OCI-LY3 (cell line): Measurements from ENCODE around the gene DIPK2B.

Source experiments
- H2AFZ ChIP-seq: fragments of 200-600, 300-600 bp; shearing (Covaris generic); 2 replicates; pipeline ENCODE4 v1.6.0; 2014; ENCODE audit warnings: antibody characterized with exemption, low read depth, low read length
- H3K27ac ChIP-seq: fragments of 200-600, 300-600 bp; sonication (generic); 2 replicates; pipeline ENCODE4 v1.5.1; 2014; ENCODE audit warnings: mild to moderate bottlenecking, low read length, moderate library complexity, mixed read lengths
- H3K27me3 ChIP-seq: fragments of 200-600, 300-600 bp; sonication (generic); 2 replicates; pipeline ENCODE4 v1.6.1; 2014; ENCODE audit warnings: low read depth, low read length, mixed read lengths
- H3K36me3 ChIP-seq: fragments of 200-600, 300-600 bp; sonication (generic); replicated peaks from 2 replicates; pipeline ENCODE3; 2014; ENCODE audit warnings: low read depth, low read length, mixed read lengths
- H3K4me1 ChIP-seq: fragments of 300-600, 200-600 bp; sonication (generic); 2 replicates; pipeline ENCODE4 v1.6.1; 2014; ENCODE audit warnings: low read length, mixed read lengths
- H3K4me2 ChIP-seq: fragments of 200-600, 300-600 bp; sonication (generic); 2 replicates; pipeline ENCODE4 v1.6.1; 2014; ENCODE audit warnings: low read length, mixed read lengths
- H3K4me3 ChIP-seq: fragments of 300-600, 200-600 bp; sonication (generic); 2 replicates; pipeline ENCODE4 v1.5.1; 2014; ENCODE audit warnings: antibody characterized with exemption, mild to moderate bottlenecking, low read length, moderate library complexity
- H3K79me2 ChIP-seq: fragments of 300-600, 200-600 bp; shearing (Covaris generic); 2 replicates; pipeline ENCODE4 v1.6.1; 2014; ENCODE audit warnings: mild to moderate bottlenecking, low read length, mixed read lengths
- H3K9ac ChIP-seq: fragments of 300-600, 200-600 bp; shearing (Covaris generic); 2 replicates; pipeline ENCODE4 v1.6.0; 2014; ENCODE audit warnings: mild to moderate bottlenecking, low read length, moderate library complexity
- H3K9me3 ChIP-seq: fragments of 200-600, 300-600 bp; shearing (Covaris generic); 2 replicates; pipeline ENCODE4 v1.6.1; 2014; ENCODE audit warnings: low read length, mixed read lengths; ENCODE audit not compliant: insufficient read depth
- H4K20me1 ChIP-seq: fragments of 200-600, 300-600 bp; sonication (generic); 2 replicates; pipeline ENCODE4 v1.6.1; 2016; ENCODE audit warnings: low read length, mixed read lengths; ENCODE audit not compliant: insufficient read depth
- CTCF ChIP-seq: fragments of 200-600, 300-600 bp; sonication (generic); IDR thresholded peaks from 2 replicates; pipeline ENCODE4 v1.5.1; 2014; ENCODE audit warnings: antibody characterized with exemption, low read length, low read depth
- EZH2phosphoT487 ChIP-seq: fragments of 200-600 bp; shearing (Covaris generic); IDR thresholded peaks from 2 replicates; pipeline ENCODE4 v1.6.1; 2018; ENCODE audit warnings: antibody characterized with exemption, mixed run types, low read depth

DIPK2B gene

DNA sequence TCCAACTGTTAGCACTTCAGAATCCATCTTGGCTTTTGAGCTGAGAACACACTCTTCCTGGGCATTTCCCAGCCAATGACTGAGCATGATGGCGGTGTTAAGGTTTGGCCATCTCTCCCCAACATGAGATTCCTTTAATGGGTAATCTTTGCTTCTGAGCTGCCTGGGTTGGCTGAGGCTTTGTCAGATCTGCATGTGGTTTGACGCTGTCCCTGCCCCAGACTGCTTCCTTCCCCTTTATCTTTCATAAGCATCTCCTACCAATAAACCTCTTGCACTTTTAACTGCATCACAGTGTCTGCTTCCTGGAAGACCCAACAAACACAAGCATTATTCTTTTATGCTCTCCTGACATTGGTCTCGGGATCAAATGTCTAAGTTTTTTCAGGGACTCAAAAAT, 31.5 kb upstream of the DIPK2B start:
- no peaks in the 10 kb centered on the region for H3K9me3 ChIP-seq
- no peak overlapping the region for H3K9ac ChIP-seq
- H3K36me3 ChIP-seq: no peaks in the 10 kb centered on the region
- peaks cover 45% of the 10 kb centered on the region for H3K4me1 ChIP-seq
- H3K27ac ChIP-seq: no peak overlapping the region
- H3K27me3 ChIP-seq: no peaks in the 10 kb centered on the region
- H3K79me2 ChIP-seq: no peaks in the 10 kb centered on the region
- H3K4me2 ChIP-seq: peak overlapping the region; percentile 8; the same call in 1 of the 2 replicates
- no peak overlapping the region for H2AFZ ChIP-seq
- no peaks in the 10 kb centered on the region for H4K20me1 ChIP-seq
- no peak overlapping the region for H3K4me3 ChIP-seq
- TF ChIP-seq CTCF (no peak), EZH2phosphoT487 (no peak)

- H3K4me2 ChIP-seq: peak overlapping the region; percentile 54
- peaks cover 47% of the 10 kb centered on the region for H3K4me1 ChIP-seq
- H3K27ac ChIP-seq: peak overlapping the region; percentile 71
- peak overlapping the region; percentile 17; the same call in 1 of the 2 replicates for H3K4me3 ChIP-seq
- H3K79me2 ChIP-seq: no peaks in the 10 kb centered on the region
- no peaks in the 10 kb centered on the region for H3K27me3 ChIP-seq
- no peaks in the 10 kb centered on the region for H3K36me3 ChIP-seq
- TF ChIP-seq EZH2phosphoT487 (no peak), CTCF (no peak)
- no peaks in the 10 kb centered on the region for H4K20me1 ChIP-seq
- peak overlapping the region; percentile 23; the same call in 1 of the 2 replicates for H3K9ac ChIP-seq
- no peak overlapping the region for H2AFZ ChIP-seq
- H3K9me3 ChIP-seq: no peaks in the 10 kb centered on the region
These were observed 29.7 kb upstream of the DIPK2B start for GRCh38 chrX:45230410-45230809.

DNA sequence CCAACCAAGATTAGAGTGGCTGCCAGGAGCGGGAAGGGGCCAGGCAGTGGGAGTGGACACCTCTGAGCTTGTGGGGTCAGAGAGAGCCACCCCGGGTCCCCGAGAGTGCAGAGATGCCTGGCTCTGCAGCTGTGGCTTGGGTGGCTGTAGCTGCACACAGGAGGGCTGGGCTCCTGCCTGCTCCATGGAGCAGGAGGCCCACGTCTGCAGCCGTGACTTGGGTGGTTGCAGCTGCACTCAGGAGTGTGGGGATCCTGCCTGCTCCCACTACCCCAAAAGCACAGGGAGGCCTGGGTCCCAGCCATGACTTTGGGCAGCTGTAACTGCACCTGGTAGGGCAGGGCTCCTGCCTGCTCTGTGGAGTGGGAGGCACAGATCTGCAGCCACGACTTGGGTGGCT, 28.7 kb upstream of the DIPK2B start:
- Histone ChIP-seq H3K27ac (no peak overlapping the region), H3K4me1 (peaks cover 51% of the 10 kb centered on the region), H3K4me3 (no peak overlapping the region), H3K9me3 (no peaks in the 10 kb centered on the region), H3K79me2 (no peaks in the 10 kb centered on the region), H3K36me3 (no peaks in the 10 kb centered on the region), H3K9ac (no peak overlapping the region), H4K20me1 (no peaks in the 10 kb centered on the region), H3K27me3 (no peaks in the 10 kb centered on the region), H2AFZ (no peak overlapping the region), H3K4me2 (no peak overlapping the region)
- TF ChIP-seq EZH2phosphoT487 (no peak), CTCF (no peak)

- H4K20me1 ChIP-seq: no peaks in the 10 kb centered on the region
- no peak overlapping the region for H3K27ac ChIP-seq
- no peak overlapping the region for H2AFZ ChIP-seq
- no peaks in the 10 kb centered on the region for H3K9me3 ChIP-seq
- H3K4me2 ChIP-seq: no peak overlapping the region
- no peaks in the 10 kb centered on the region for H3K27me3 ChIP-seq
- TF ChIP-seq EZH2phosphoT487 (no peak), CTCF (no peak)
- no peak overlapping the region for H3K9ac ChIP-seq
- no peaks in the 10 kb centered on the region for H3K79me2 ChIP-seq
- H3K4me1 ChIP-seq: peaks cover 51% of the 10 kb centered on the region
- H3K4me3 ChIP-seq: no peak overlapping the region
- H3K36me3 ChIP-seq: no peaks in the 10 kb centered on the region
These were observed 27.4 kb upstream of the DIPK2B start for GRCh38 chrX:45228126-45228525.
